GM19193 (cell line): ENCODE data around the gene PRRG1.

ENCODE experiments used
- POLR2A ChIP-seq: IDR thresholded peaks from 4 replicates; pipeline ENCODE4 v1.6.1; 2011; ENCODE audit not compliant: insufficient read depth, insufficient read length; ENCODE audit errors: extremely low read depth

PRRG1 gene

GRCh38 chrX:37349221-37350033 lies at the start of gene PRRG1:
TSS of gene PRRG1 (plus strand) at chrX:37349364. CDS start at chrX:37406250, 56,886 bp downstream.
- TF ChIP-seq POLR2A = no peak

- no peak for TF ChIP-seq POLR2A
Measured at GRCh38 chrX:37302569-37302968, 46.6 kb upstream of the PRRG1 start.

- no peak for TF ChIP-seq POLR2A
Measured at GRCh38 chrX:37314531-37314930, 34.6 kb upstream of the PRRG1 start.

- TF ChIP-seq POLR2A = no peak
Measured at GRCh38 chrX:37315511-37316248, 33.5 kb upstream of the PRRG1 start.

GRCh38 chrX:37320541-37321203 lies 28.5 kb upstream of the PRRG1 start:
- no peak for TF ChIP-seq POLR2A

- no peak for TF ChIP-seq POLR2A
Measured at GRCh38 chrX:37330642-37331041, 18.5 kb upstream of the PRRG1 start.

GRCh38 chrX:37331546-37331945 lies 17.6 kb upstream of the PRRG1 start:
- no peak for TF ChIP-seq POLR2A

GRCh38 chrX:37332055-37332454 lies 17.1 kb upstream of the PRRG1 start:
- no peak for TF ChIP-seq POLR2A

GRCh38 chrX:37332987-37333658 lies 16.0 kb upstream of the PRRG1 start:
- no peak for TF ChIP-seq POLR2A

- no peak for TF ChIP-seq POLR2A
Measured at GRCh38 chrX:37347420-37347819, 1.7 kb upstream of the PRRG1 start.

- no peak for TF ChIP-seq POLR2A
Measured at GRCh38 chrX:37348231-37348970, 763 bp upstream of the PRRG1 start.

- no peak for TF ChIP-seq POLR2A
Measured at GRCh38 chrX:37348971-37349220, 268 bp upstream of the PRRG1 start.

- TF ChIP-seq POLR2A = no peak
Measured at GRCh38 chrX:37350034-37350365, 836 bp downstream of the PRRG1 start.

- TF ChIP-seq POLR2A = no peak
Measured at GRCh38 chrX:37353646-37354045, 4.5 kb downstream of the PRRG1 start.

- TF ChIP-seq POLR2A = no peak
Measured at GRCh38 chrX:37357436-37357835, 8.3 kb downstream of the PRRG1 start.
